HEK293T (cell line): ENCODE measurements around the gene GCNT2.

Experiments
- BHLHE40 ChIP-seq: fragments of 450-650 bp; IDR thresholded peaks from 2 replicates; pipeline ENCODE4 v1.6.1; 2016; ENCODE audit warnings: mild to moderate bottlenecking, moderate library complexity, borderline replicate concordance
- ELF4 ChIP-seq: fragments of 450-650 bp; IDR thresholded peaks from 2 replicates; pipeline ENCODE4 v1.6.1; 2017; ENCODE audit warnings: antibody characterized with exemption
- FOXK2 ChIP-seq: fragments of 450-650 bp; IDR thresholded peaks from 2 replicates; pipeline ENCODE4 v1.6.1; 2016; ENCODE audit warnings: mild to moderate bottlenecking
- NFRKB ChIP-seq: fragments of 450-650 bp; IDR thresholded peaks from 2 replicates; pipeline ENCODE4 v1.6.1; 2016; ENCODE audit warnings: mild to moderate bottlenecking, moderate library complexity
- SP1 ChIP-seq: fragments of 450-650 bp; IDR thresholded peaks from 2 replicates; pipeline ENCODE4 v1.6.1; 2017
- TARDBP ChIP-seq: fragments of 450-650 bp; IDR thresholded peaks from 2 replicates; pipeline ENCODE4 v1.6.1; 2016
- ZNF384 ChIP-seq: fragments of 450-650 bp; IDR thresholded peaks from 2 replicates; pipeline ENCODE4 v1.6.1; 2016

DNA sequence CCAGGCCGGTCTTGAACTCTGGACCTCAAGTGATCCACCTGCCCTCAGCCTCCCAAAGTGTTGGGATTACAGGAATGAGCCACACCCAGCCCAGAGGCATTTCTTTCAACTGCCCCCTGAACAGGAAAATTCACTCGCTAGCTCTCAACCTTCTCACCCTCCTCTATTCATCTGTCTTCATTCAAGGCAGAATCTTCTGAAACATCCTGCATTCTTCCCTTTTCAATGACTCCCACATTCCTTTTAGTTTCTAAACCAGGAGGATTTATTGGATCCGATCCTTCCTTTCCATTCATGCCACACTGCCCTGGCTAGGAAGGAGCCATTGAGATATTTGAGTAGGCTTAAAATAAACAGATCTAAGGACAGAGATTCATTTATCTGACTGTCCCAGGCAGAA is 120.4 kb downstream of the GCNT2 start:
- TF ChIP-seq FOXK2 (no peak), NFRKB (no peak), ELF4 (no peak), ZNF384 (no peak), TARDBP (no peak), SP1 (no peak), BHLHE40 (no peak)
